Activated CD4-positive, alpha-beta T cell treated with anti-CD3 and anti-CD28 coated beads, Interleukin-2, Interleukin-4, amounts not matched to agents 100 ng/mL and 50 ng/mL, durations not matched to agents 16 hours and 8 hours (primary cell): ENCODE data around the gene XYLT1.
"Not testable (repeated sequence)": the region's sequence is repeated elsewhere in the genome, so short reads cannot be mapped to it uniquely, and the experiment has no call there.

Experiments used
- DNase-seq: peaks from one replicate; pipeline ENCODE4 v3.0.0-alpha.2; 2020; ENCODE audit warnings: low spot score

Gene XYLT1, protein sequence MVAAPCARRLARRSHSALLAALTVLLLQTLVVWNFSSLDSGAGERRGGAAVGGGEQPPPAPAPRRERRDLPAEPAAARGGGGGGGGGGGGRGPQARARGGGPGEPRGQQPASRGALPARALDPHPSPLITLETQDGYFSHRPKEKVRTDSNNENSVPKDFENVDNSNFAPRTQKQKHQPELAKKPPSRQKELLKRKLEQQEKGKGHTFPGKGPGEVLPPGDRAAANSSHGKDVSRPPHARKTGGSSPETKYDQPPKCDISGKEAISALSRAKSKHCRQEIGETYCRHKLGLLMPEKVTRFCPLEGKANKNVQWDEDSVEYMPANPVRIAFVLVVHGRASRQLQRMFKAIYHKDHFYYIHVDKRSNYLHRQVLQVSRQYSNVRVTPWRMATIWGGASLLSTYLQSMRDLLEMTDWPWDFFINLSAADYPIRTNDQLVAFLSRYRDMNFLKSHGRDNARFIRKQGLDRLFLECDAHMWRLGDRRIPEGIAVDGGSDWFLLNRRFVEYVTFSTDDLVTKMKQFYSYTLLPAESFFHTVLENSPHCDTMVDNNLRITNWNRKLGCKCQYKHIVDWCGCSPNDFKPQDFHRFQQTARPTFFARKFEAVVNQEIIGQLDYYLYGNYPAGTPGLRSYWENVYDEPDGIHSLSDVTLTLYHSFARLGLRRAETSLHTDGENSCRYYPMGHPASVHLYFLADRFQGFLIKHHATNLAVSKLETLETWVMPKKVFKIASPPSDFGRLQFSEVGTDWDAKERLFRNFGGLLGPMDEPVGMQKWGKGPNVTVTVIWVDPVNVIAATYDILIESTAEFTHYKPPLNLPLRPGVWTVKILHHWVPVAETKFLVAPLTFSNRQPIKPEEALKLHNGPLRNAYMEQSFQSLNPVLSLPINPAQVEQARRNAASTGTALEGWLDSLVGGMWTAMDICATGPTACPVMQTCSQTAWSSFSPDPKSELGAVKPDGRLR

DNA sequence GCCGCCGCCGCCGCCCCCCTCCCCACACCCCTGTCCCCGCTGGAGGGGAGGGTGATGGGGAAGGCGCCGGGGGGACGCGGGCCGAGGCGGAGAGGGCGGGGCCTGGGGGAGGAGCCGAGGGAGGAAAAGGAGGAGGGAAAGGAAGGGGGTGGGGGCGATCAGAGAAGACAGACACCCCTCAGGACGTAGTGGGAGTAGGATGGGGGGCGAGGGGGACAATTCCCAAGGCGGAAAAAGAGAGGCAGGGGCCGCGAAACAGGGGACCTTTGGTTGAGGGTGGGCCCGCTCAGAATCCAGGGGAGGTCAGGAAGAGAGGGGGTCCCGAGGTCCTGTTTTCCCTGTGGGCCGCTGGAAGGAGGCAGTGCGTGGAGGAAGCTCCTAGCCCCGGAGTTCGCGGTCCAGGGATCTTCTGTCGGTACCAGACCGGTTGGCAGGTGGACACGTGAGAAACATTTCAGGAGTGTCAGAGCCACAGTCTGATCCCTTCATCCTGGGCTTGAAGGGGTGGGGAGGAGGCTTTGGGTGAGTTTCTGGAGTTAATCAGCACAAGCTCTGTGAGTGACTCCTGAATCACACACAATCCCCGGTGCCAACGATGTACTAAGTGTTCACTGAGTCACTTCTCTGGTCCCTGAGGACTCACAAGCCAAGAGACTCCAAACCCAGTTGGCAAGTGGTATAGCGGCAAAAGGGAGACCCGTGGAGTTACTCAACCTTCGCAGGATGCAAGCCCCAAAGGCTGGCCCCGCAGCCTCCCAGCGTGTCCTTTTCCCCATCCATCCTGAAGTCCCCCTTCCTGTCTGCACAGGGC is at the start of gene XYLT1:
XYLT1 (minus strand) TSS at position 53 of the 811 bp plus-strand sequence. CDS start 164 bp downstream, outside the sequence.
- DNase-seq = no peak

GRCh38 chr16:17520111-17520510 is 49.4 kb upstream of the XYLT1 start:
- no peak for DNase-seq

- DNase-seq = no peak
These were observed 48.6 kb upstream of the XYLT1 start for GRCh38 chr16:17519101-17519955.

GRCh38 chr16:17518441-17518840 is 47.7 kb upstream of the XYLT1 start:
- no peak for DNase-seq

DNA sequence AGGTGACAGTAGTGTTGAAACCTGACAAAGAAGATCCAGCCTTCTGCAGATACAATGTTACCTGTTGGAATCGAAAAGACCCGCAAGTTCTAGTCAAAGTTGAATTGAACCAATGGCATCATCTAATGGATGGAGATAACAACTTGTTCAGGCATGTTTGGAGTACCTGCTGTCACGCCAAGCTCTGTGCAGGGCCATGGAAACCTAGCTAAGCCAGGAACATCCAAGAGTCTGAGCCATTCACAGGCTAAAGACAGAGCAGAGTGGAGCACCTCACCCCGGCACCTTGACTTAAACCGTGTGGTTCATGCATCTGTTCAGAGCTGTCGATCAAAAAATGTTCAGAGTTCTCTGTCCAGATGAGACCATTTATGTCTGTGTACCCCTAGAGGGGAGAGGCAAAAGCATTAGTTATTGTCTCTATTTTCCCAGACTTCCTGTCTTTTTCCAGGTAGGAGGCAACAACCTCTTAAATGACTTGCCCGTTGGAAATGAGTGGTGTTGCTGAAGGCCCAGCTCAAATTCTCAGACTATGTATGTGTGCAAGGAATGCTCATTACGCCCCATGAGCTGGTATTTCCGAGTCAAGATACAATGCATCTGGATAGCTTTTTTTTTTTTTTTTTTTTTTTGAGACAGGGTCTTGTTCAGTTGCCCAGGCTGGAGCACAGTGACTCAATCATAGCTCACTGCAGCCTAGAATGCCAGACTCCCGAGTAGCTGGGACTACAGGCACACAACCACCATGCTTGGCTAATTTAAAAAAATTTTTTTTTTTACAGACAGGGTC is 44.9 kb upstream of the XYLT1 start:
- DNase-seq = no peak

- no peak for DNase-seq
These were observed 42.0 kb upstream of the XYLT1 start for GRCh38 chr16:17512636-17513220.

GRCh38 chr16:17511340-17511739 is 40.6 kb upstream of the XYLT1 start:
- DNase-seq = no peak

GRCh38 chr16:17510567-17510966 is 39.8 kb upstream of the XYLT1 start:
- DNase-seq = no peak

GRCh38 chr16:17509194-17509593 is 38.4 kb upstream of the XYLT1 start:
- no peak for DNase-seq

- no peak for DNase-seq
These were observed 37.5 kb upstream of the XYLT1 start for GRCh38 chr16:17508303-17508702.

GRCh38 chr16:17507516-17507915 is 36.8 kb upstream of the XYLT1 start:
- not testable (repeated sequence) for DNase-seq

GRCh38 chr16:17505828-17506227 is 35.1 kb upstream of the XYLT1 start:
- DNase-seq = not testable (repeated sequence)

- no peak for DNase-seq
These were observed 33.3 kb upstream of the XYLT1 start for GRCh38 chr16:17504050-17504449.

GRCh38 chr16:17503331-17503730 is 32.6 kb upstream of the XYLT1 start:
- DNase-seq = no peak

- no peak for DNase-seq
These were observed 30.6 kb upstream of the XYLT1 start for GRCh38 chr16:17501321-17501720.

- DNase-seq = no peak
These were observed 28.6 kb upstream of the XYLT1 start for GRCh38 chr16:17499223-17499902.

- no peak for DNase-seq
These were observed 26.9 kb upstream of the XYLT1 start for GRCh38 chr16:17497648-17498047.

- no peak for DNase-seq
These were observed 26.1 kb upstream of the XYLT1 start for GRCh38 chr16:17496891-17497290.

GRCh38 chr16:17493012-17493411 is 22.3 kb upstream of the XYLT1 start:
- no peak for DNase-seq
